HG03159 (cell line): ENCODE measurements around the gene ANO10.
"Not testable (repeated sequence)": the region's sequence is repeated elsewhere in the genome, so short reads cannot be mapped to it uniquely, and the experiment has no call there.

Experiments used
- ATAC-seq: cut with Tn5 transposase; IDR thresholded peaks from one replicate; pipeline ENCODE4 v1.9.1; 2021; ENCODE audit warnings: mild to moderate bottlenecking, moderate library complexity; ENCODE audit not compliant: unreplicated experiment

Gene ANO10

DNA sequence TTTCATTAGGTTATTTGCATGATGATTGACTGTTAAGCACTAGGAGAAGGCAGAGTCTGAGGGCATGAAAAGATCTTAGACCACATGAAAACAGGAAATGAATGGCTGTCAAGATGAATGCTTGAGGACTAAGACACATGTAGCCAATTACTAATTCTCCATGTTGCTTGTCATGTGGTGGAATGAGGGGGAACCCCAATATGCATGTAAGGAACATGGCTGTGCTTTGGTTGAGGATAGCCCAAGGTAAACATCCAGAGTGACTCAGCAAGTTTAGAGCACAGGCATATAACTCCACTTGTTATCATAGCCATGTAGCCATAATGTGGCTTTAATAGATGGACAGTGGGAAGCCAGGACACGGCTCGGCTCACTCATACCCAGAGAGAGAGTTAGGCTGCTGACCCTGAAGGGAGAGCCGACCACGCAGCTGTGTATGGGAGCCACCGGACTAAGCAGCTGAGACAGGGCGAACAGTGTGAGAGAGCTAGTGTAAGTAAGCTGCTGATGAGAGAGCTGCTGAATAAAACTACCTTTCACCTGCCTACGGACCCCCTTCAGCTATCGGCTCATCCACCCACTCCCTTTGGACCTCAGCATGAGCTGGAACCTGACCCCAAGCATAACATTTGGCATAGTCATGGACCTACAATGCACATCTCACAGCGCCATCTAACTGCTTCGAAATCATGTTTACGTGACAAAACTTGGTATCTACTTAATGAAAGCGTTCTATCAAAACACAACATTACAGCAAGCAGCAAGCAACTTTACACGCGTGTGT lies 37.6 kb downstream of the ANO10 start:
- no peak for ATAC-seq

GRCh38 chr3:43583481-43583880 lies 38.3 kb downstream of the ANO10 start:
- no peak for ATAC-seq

DNA sequence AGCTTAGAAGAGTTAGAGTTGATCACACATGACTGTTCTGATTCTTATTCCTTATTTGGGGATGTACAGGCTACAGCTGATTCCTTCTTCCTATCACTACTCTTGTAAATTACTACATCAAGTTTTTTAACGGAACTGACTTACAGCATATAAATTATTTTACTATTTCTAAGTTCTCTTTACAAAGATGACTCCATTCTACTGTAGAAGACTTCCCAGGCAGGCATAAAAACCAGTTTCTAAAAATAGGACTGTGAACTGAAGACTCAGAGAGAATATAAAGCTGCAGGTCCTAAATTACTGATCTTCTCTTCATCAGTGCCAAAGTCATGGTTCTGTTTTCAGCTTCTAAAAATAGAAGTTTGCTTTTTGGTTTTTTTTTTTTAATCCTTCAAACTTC lies 38.9 kb downstream of the ANO10 start:
- ATAC-seq, result no peak

DNA sequence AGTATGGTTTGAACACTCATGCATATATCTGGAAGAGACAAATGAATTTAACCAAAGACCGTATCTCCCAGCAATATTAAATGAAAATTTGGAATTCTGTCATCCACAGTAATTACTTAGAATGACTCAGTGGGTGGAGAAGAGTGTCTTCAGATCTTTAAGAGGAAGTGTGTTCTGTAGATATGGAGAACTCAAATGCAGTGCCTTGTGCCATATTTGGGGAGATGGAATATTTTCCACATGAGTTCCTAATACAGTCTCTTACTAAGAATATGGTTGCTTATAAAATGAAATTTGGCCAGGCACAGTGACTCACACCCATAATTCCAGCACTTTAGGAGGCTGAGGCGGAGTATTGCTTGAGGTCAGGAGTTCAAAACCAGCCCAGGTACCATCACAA lies 40.5 kb downstream of the ANO10 start:
- no peak for ATAC-seq

- ATAC-seq, result no peak
These were observed 41.6 kb downstream of the ANO10 start for GRCh38 chr3:43580181-43580580.

DNA sequence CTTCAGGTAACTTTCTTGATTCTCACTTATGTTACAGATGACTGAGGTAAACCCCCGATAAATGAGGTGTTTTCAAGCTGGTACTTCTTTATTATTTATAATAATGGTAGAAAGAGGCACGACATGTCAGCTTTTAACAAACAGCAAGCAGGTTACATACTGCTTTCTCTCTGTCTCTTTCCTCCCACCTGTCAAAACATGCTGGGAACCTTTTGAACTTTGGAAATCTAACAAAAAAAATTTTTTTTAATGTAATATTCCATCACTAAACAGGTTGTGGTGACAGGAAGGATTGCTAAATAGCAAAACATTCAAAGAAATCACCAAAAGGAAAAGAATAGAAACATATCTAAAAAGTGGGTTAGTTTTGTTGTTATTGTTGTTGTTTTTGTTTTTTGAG lies 48.2 kb downstream of the ANO10 start:
- ATAC-seq, result no peak

DNA sequence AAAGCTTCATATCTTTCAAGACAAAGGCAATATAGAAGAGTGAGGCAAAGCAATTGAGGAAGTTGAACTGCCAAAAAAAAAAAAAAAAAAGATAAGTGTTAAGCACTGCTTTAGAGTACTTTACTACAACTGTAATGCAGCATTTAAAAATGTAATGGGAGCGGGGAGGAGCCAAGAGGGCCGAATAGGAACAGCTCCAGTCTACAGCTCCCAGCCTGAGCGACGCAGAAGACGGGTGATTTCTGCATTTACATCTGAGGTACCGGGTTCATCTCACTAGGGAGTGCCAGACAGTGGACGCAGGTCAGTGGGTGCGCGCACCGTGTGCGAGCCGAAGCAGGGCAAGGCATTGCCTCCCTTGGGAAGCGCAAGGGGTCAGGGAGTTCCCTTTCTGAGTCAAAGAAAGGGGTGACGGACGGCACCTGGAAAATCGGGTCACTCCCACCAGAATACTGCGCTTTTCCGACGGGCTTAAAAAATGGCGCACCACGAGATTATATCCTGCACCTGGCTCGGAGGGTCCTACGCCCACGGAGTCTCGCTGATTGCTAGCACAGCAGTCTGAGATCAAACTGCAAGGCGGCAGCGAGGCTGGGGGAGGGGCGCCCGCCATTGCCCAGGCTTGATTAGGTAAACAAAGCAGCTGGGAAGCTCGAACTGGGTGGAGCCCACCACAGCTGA lies 56.0 kb downstream of the ANO10 start:
- not testable (repeated sequence) for ATAC-seq

- no peak for ATAC-seq
These were observed 61.9 kb downstream of the ANO10 start for GRCh38 chr3:43559961-43560360.

GRCh38 chr3:43558171-43558570 lies 63.6 kb downstream of the ANO10 start:
- no peak for ATAC-seq

GRCh38 chr3:43549626-43550290 lies 72.1 kb downstream of the ANO10 start:
- no peak for ATAC-seq

DNA sequence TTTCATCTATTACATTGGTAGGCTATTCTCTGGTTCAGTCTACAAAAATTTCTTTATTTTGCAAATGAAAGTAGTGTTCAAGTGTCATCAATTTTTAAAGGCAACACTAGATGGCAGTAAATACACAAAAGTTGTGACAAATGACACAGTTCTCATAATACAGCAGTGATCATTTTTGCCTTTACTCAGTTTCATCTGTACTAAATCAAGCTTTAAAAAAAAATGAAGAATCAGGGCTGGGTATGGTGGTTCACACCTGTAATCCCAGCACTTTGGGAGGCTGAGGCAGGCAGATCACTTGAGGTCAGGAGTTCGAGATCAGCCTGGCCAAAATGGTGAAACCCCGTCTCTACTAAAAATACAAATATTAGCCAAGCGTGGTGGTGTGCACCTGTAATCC lies 77.5 kb downstream of the ANO10 start:
- ATAC-seq, result not testable (repeated sequence)

GRCh38 chr3:43542328-43543043 lies 79.3 kb downstream of the ANO10 start:
- ATAC-seq, result no peak

GRCh38 chr3:43540624-43541023 lies 81.2 kb downstream of the ANO10 start:
- no peak for ATAC-seq

DNA sequence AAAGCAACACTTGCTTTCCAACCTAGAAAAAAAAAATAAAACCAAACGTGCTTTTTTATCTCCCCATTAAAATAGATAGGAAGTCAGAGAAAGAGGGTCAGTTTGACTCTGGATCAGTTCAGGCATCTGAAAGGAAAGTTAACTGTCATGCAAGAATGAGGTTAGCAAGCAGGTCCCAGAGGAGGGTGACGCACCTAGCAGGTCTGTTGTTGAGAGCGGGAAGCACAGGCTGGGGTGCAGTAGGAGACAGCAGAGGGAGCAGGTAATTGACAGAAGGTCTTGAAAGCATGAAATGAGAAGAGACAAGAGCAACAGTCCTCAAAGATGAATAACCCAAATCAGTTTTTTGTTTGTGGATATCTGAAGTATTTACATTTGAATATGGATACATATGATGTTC lies 82.5 kb downstream of the ANO10 start:
- ATAC-seq, result no peak

GRCh38 chr3:43537225-43537624 lies 84.6 kb downstream of the ANO10 start:
- no peak for ATAC-seq

- no peak for ATAC-seq
These were observed 87.1 kb downstream of the ANO10 start for GRCh38 chr3:43534675-43535074.

- no peak for ATAC-seq
These were observed 88.8 kb downstream of the ANO10 start for GRCh38 chr3:43533009-43533408.

DNA sequence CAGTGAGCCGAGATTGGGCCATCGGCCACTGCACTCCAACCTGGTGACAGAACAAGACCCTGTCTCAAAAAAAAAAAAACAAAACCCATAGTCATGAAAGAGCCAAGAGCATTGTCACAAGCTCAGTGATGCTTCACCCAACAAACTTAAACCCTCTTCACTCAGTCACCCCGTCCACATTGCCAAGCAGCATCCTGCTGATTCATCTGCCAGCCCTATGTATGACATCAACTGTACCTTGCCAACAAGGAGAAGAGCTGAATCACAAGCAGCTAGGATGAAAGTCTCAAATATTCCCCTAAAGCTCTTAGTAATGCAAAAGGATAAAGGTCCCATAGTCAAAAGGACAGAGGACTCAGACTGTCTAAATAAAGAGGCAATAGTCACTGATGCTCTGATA lies 90.0 kb downstream of the ANO10 start:
- no peak for ATAC-seq

DNA sequence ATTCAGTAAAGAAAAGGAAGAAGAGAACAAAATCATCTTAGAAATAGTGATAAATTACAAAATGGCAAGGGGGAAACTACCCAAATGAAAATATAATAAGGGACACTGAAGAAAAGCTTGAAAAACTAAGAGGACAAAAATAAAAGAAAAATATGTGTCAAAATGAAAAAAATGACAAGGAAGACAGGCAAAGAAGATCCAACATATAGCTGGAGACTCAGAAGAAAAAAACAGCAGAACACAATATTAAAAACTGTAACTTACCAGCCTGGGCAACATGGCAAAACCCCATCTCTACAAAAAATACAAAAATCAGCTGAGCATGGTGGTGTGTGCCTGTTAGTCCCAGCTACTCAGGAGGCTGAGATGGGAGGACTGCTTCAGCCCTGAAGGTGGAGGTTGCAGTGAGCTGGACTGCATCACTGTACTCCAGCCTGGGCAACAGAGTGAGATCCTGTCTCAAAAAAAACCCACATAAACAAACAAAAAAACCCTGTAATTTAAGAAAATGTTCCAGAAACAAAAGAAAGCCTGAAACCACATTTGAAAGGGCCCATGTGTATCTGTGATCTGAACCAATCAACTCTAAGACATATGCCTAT lies 93.2 kb downstream of the ANO10 start:
- ATAC-seq, result no peak

GRCh38 chr3:43526956-43527355 lies 94.9 kb downstream of the ANO10 start:
- ATAC-seq, result no peak
